HUDEP-2 (cell line): ENCODE data around the gene ZC3H7B.

Experiments used
- DNase-seq, 76 experiments: peaks; one replicate each; lab custom pipeline; 2025; ENCODE audit not compliant: unreplicated experiment in 76 of 76; lab: John Stamatoyannopoulos, UW

The ZC3H7B gene

DNA sequence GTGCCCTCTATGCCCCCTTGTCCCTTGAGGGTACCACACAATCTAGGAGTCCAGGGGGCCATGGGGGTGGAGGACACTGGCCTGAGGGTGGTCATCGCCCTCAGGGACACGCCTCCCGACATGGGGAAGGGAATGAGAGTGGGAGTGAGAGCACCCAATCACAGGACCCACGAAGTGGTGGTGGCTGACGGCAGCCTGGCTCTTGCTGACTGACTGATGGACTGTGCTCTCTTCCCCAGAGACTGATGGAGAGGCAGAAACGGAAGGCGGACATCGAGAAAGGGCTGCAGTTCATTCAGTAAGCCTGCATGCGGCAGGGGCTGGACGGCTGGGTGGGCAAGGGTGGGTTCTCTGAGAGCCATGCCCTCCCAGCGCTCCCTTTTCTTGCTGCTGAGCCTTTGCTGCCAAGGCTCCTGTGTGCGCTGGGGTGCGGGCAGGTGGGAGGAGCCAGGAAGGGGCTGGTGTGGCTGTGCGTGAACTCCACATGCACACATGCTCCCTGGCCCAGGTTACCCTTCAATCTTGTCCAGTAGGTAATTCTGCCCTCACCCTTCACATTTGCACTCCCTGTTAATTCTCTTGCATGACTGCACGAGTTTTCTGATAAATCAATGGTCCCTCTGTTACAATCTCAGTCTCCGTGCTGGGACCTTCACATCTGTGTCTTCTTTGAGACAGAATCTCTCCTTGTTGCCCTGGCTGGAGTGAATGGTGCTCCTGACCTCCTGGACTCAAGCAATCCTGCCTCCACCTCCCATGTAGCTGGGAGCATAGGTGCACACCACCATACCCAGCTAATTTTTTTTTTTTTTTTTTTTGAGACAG lies 19.3 kb downstream of the ZC3H7B start:
- no peak for DNase-seq

DNA sequence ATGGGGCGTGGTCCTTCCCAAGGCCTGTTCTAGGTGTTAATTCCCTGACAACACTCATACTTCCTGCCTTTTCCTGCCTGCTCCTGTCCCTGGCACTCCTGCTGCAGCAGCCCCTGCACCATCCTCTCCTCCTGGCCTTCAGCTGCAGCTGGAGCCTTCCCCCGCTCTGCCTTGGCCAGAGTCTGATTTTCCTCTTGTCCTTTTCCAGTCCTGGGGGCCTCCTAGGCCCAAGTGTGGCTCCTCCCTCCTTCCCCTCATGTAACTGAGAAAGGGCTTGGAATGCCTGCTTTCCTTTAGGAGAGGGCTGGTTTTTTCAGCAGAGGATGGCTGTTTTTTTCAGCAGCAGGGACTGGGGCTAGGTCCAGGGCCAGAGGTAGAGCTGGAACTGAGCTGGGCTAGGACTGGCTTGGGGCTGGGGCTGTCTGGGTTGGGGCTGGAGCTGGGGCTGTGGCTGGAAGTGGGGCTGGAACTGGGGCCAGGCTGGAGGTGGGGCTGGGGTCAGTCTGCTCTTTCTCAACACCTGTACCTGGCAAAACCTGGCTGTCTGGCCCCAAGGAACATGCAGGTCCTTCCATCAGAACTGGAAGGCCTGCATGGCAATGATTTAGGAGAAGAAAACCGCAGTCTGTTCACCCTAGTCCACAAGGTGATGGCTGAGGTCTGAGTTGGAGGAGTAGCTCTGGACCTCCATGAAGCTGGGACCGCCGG lies 23.6 kb downstream of the ZC3H7B start:
- no peak for DNase-seq

DNA sequence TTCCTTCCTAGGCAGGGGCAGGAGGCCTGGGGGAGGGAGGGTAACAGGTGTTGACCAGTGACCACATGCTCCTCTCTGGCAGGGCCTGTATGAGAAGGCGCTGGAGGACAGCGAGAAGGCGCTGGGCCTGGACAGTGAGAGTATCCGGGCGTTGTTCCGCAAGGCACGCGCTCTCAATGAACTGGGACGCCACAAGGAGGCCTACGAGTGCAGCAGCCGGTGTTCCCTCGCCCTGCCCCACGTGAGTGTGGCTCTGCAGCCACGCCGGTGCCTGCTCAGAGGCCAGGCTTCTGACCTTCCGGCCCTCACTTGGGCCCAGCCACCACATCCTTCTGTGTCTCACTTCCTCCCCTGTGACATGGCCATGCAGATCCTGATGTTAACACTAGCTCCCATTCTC lies 25.8 kb downstream of the ZC3H7B start:
- DNase-seq: no peak

DNA sequence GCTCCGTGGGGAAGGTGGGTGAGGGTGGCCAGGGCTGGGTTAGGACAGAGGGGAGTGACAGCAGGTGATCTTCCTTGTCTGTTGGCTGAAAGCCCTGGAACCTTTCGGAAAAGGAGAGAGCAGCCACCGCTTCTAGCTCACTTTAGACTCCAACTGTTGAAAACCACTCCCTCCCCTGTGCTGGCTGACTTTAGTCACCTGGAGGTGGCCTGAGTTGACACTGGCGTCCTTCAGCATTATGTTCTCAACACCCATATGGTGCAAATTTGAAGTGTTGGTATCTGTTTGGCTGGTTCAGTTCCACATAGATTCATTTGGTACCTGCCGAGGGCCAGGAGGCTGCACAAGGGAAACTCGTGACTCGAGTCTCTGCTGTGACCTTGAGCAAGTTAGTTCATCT lies 28.8 kb downstream of the ZC3H7B start:
- no peak for DNase-seq

DNA sequence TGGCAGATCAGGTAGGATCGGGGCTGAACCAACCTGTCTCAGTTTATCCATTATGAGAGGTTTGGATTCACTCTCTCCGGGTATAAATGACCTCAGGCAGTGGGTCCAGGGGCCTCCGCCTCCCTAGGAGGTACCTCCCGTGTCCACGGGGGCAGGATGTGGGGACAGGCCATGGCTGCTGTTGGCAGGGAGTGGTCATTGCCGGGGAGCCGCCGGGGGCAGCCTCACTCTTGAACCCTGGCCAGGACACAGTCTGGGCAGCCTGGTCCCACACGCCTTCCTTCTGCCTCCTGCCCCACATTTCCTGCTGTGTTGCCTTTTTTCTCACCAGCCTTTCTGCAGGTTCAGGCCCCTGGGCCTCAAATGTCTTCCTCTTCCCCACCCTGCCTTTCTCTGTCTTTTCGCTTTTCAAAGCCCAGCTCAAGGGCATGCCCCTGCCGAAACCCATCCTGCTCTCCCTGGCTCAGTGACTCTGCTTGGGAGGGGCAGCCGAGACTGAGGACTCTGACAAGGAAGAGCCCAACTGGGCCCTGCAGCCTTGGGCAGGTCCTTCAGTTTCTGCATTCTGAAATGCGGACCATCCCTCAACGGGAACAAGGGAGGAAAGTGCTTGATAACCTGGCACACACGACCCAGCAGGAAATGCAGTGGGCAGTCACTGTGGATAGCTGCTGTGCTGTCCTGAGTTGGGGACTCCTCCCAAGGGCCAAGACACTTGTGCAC lies 31.1 kb downstream of the ZC3H7B start:
- no peak for DNase-seq

DNA sequence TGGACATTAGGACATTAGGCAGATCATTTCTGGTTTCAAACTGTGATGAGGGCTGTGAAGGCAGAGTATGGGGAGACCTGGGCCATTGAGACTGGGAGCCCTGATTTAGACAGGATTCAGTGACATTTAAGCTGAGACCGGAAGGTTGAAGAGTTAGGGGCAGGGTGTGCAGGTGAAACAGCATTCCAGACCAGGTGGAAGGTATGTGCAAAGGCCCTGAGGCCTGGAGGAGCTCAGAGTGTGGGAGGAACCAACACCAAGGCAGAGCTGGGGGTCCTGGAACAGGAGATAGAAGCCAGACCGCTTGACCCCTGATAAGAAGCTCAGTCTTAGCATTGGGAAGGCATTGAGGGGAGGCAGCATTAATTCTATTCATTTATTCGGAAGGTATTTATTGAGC lies 32.5 kb downstream of the ZC3H7B start:
- no peak for DNase-seq

DNA sequence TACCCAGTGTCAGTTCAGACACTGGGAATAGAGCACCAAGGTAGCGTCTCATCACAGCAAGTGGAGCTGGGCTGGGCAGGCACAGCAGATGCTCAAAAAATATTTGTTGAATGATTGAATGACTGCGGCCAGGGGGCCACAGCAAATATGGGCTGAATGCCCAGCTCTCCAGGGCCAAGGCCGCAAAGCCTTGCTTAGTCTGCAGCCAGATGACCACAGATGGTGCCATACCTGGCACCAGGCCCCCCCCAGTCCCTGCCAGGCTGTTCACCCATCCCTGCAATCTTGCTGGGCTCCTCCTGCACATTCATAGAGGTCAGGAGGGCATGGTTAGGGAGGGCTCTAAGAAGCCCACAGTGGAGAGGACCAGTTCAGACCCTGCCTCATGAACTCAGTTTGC lies 32.9 kb downstream of the ZC3H7B start:
- no peak for DNase-seq

DNA sequence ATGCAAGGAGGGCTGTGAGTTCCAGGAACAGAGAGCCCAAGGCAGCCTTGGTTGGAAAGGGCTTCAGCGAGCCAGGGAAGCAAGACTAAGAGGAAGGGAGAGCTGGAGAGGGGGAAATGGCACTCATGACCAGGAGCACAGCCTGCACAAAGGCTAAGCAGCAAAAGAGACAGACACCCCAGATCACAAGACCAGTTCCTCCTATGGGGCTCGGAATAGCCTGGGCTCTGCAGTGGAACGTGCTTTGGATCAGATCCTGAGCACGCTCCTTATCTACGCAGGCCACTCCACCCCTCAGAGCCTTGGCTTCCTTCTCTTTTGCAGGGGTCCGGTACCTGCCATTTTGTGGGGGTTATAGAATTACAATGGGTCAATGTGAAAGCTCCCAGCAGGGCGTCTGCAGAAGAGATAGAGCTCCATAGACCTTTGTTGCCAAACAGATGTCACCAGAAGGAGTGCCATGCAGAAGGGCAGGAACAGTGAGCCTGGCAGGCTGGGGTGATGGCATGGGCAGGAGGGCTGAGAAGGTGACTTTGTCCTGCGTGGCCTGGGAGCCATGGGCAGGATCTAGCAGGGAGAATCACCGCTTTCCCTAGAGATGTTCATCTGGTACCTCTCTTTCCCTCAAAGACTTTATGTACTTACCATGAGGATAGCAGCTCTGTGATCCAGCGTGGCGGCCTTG lies 33.8 kb downstream of the ZC3H7B start:
- no peak for DNase-seq

DNA sequence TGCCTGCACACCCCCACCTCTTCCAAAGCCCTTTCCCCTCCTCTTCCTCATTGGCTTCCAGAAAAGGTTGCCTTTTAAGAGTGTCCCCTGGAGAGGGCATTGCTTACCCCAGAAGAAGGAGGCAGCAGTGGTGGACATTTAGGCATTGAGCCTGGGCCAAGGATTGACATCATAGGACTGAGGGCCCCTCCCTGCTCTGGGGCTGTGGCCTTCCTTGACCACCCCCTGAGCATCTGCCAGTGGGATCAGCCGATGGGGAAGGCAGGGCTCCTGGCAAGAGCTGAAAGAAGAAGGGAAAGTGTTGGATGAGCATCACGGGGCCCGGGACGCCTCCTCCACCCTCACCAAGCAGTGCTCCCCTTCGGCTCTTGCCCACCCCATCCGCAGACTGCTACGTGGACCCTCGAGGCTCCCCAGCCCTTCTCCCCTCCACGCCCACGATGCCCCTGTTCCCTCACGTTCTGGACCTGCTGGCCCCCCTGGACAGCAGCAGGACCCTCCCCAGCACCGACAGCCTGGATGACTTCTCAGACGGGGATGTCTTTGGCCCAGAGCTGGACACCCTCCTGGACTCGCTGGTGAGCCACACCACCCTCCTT lies 37.4 kb downstream of the ZC3H7B start:
- DNase-seq: no peak

DNA sequence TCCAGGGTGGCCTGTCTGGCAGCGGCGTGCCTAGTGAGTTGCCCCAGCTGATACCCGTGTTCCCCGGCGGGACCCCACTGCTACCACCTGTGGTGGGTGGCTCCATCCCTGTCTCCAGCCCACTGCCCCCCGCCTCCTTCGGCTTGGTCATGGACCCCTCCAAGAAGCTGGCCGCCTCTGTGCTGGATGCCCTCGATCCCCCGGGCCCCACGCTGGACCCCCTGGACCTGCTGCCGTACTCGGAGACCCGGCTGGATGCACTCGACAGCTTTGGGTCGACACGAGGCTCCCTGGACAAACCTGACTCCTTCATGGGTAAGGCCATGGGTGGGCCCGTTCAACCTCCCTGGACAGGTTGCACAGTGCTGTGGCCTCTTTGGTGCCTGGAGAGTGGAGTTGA lies 38.5 kb downstream of the ZC3H7B start:
- DNase-seq: no peak

DNA sequence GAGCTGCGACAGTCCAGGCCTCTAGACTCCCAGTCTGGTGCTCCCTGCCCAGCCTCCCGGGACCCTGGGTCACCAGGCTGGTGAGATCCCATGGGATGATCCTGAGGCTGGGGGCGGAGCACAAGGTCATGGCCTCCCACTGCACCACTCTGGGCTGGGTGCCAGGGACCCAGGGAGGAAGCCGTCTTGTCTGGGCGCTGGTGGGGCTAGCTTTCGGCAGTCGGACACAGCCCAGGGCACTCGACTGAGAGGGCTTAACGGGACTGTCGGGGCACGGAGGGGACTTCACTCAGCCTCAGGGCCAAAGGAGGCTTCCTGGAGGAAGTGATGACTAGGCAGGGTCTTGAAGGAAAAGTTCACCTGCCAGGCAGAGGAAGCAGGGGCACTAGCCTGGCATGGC lies 39.0 kb downstream of the ZC3H7B start:
- no peak for DNase-seq

DNA sequence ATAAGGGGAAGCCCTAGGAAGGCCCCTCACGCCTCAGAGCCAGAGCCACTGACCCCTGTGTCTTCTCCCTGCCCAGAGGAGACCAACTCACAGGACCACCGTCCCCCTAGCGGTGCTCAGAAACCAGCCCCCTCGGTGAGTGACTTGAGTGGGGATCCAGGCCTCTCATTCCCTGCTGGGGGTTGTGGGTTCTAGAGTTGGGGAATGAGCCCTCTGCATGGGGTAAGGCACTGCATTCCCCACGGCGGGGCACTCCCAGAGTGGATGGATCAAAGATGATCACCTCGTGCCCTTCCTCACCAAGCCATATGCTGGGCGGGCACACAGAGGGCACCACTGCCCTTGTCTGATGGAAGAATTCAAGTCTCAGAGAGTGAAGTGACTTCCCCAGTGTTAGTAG lies 39.7 kb downstream of the ZC3H7B start:
- DNase-seq: no peak

DNA sequence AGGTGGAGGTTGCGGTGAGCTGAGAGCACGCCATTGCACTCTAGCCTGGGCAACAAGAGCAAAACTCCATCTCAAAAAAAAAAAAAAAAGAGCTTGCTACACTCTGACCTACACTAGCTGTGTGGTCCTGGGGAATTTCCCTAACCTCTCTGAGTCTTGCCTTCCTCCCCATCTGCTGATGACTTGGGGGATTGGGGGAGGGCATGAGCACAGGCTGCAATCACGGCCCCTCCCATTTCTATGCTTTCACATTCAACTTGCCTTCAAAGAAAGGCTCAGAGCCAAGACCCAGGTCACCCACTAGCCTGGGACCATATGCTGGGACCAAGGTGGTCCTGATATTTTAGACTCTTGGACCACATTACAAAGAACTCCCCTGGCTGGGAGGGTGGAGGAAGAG lies 40.7 kb downstream of the ZC3H7B start:
- DNase-seq: no peak

DNA sequence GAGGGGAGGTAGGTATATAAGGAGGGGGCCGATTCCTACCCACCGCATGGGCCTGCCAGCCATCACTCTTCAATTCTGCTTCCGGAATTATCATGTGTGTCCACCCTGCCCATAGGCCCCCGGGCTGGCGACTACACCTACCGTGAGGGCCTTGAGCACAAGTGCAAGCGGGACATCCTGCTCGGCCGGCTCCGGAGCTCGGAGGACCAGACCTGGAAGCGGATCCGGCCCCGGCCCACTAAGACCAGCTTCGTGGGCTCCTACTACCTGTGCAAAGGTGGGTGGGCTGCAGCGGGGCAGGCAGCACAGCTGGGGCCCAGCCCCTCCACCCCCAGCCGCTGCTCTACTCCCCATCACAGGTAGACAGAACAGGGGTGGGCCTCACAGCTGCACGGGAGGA lies 42.0 kb downstream of the ZC3H7B start:
- no peak for DNase-seq

DNA sequence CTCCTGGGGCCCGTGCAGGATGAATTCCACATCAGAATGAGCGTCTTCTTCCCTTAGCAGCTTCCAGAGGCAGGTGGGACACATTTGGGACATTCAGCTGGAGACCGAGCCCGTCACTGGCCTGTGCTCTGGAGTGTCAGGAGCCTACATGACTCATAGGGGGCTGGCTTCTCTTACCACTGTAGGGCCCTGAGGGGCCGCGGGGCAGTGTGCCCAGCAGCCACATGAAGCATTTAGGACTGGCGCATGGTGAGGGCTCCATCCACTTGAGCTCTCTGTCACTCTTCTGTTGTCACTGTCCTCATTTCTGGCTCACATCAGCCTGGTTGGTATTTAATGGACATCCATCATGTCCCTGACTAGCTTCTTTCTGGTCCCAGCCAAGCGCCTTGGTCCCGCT lies 42.4 kb downstream of the ZC3H7B start:
- no peak for DNase-seq

DNA sequence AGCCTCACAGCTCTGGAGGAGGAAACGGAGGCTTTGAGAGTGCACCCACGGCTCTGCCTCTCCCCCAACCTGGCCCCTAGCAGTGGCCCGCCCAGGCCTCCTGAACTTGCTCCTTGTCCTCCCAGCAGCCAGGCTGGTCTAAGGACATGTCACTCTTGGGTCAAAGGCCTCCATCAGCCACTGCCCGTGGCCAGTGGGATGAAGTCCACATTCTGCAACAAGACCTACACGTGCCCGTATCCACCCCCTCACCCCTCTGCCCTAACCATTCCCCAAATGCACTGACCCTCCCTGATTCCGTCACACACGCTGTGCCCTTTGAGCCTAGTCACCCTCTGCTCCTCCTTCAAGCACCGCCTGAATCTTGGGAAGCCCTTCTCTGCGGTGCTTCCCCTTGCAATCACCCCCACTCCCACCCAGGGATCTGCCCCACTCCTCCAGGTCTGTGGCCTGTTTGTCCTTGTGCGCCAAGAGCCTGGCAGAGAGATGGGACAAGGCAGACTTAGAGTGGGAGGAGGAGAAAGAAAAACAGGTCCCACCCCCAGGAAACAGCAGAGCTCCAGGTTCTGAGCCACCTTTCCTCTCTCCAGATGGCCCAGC lies 43.0 kb downstream of the ZC3H7B start:
- DNase-seq: no peak

DNA sequence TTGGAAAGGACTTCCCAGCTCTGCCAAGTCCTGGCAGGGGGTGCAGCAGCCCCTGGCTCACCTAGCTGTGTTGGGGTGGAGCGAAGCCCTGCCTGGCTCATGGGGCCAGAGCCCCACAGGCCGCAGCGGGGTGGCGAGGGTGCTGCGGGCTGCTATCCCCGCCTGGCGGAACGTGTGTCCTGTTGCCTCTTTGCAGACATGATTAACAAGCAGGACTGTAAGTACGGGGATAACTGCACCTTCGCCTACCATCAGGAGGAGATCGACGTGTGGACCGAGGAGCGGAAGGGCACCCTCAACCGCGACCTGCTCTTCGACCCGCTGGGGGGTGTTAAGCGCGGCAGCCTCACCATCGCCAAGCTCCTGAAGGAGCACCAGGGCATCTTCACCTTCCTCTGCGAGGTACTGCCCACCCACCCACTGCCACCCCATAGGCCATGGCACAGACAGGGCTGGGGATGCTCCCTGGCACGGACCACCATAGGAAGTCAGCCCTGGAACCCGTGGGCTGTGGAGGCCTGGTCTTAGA lies 44.5 kb downstream of the ZC3H7B start:
- no peak for DNase-seq

DNA sequence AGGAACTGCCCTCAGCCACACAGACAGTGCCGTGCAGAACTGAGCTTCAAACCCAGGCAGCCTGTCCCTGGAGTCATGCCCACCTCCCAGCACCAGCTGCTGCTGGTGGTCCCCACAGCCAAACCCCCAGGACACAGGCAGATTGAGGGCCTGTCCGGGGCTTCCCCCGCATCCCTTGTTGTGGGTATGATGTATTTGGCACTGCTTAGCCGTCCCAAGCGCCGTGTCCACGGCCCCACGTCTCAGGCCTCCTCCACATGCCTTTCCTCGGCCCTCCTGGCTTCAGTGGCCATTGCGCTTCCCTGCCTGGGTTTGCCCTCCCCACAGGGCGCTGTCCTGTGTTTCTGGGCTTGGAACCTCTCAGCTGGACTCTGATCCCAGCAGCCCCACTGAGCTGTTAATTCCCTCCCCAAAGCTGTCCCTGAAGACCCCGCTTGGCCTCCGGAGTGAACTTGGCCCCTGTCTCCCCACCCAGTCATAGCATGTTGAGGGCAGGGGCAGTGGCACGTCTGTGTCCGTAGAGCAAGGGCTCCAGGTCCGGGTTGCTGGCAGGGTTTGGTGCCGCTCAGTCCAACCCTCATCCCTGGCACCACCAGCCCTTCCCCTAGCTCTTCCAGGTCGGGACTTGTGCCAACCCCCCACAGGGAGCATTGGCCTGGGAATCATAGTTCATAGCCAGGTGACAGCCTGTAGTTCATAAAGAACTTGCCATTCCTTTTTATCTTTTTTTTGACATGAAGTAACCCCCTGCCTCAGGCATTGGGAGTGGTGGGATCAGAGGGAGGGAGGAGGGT lies 45.9 kb downstream of the ZC3H7B start:
- no peak for DNase-seq

DNA sequence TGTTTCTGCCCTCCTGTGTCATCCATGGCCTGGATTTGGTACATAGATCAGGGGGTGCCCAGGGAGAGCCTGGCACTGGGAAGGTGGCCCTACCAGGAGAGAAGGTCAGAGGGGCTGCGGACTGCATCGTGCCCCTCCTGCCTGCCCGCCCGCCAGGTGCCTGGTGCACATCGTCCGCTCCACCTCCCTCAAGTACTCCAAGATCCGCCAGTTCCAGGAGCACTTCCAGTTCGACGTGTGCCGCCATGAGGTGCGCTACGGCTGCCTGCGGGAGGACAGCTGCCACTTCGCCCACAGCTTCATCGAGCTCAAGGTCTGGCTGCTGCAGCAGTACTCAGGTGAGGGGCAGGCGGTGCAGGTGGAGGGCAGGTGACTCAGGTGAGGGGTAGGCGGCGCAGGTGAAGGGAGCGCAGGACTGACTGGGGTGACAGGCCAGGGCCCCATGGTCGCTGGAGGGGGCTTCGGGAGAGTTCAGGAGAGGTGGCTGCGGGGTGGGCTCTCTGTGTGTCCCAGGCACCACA lies 47.7 kb downstream of the ZC3H7B start:
- no peak for DNase-seq
